Activated B cell treated with CpG ODN at 0.5 μM for 24 hours (primary cell): ENCODE measurements around the gene KRTAP4-6. TPM values are rescaled to one million over a fixed set of nuclear protein-coding genes. Genes with fewer than 3 reads are reported as not detected.
"Not testable (repeated sequence)": the region's sequence is repeated elsewhere in the genome, so short reads cannot be mapped to it uniquely, and the experiment has no call there.

Experiments used
- ATAC-seq: fragments of 200-7000 bp; cut with Tn5 transposase; one replicate; pipeline ENCODE4 v1.10.0; 2021; ENCODE audit warnings: low read depth, mild to moderate bottlenecking, moderate library complexity
- CTCF ChIA-PET: fragments of 350-600 bp; sonication (Branson Sonifier 250); formaldehyde crosslinking; loops from one replicate; lab custom pipeline; 2021; ENCODE audit warnings: antibody characterized with exemption; lab: Charles Lee
- POLR2A ChIA-PET: fragments of 350-600 bp; sonication (Branson Sonifier 250); formaldehyde crosslinking; loops from one replicate; lab custom pipeline; 2021; ENCODE audit warnings: antibody characterized with exemption; lab: Charles Lee
- DNase-seq: peaks from one replicate; pipeline ENCODE4 v3.0.0; 2022
- H3K27ac Mint-ChIP-seq: one replicate; pipeline ENCODE4 v1.8.0; 2020; ENCODE audit warnings: mixed read lengths
- H3K27me3 Mint-ChIP-seq: one replicate; pipeline ENCODE4 v1.8.0; 2021; ENCODE audit warnings: mixed read lengths
- H3K36me3 Mint-ChIP-seq: one replicate; pipeline ENCODE4 v1.8.0; 2021; ENCODE audit warnings: low read depth, mixed read lengths
- H3K4me1 Mint-ChIP-seq: one replicate; pipeline ENCODE4 v1.8.0; 2021; ENCODE audit warnings: mixed read lengths
- H3K4me3 Mint-ChIP-seq: one replicate; pipeline ENCODE4 v1.8.0; 2020; ENCODE audit warnings: mild to moderate bottlenecking, mixed read lengths
- H3K9me3 Mint-ChIP-seq: one replicate; pipeline ENCODE4 v1.8.0; 2020; ENCODE audit warnings: mixed read lengths
- CTCF ChIP-seq: fragments of 200-600 bp; IDR thresholded peaks from one replicate; pipeline ENCODE4 v1.8.0; 2022; ENCODE audit warnings: antibody characterized with exemption, mild to moderate bottlenecking
- intact Hi-C: fragments of 100-400 bp; cut with micrococcal nuclease; formaldehyde crosslinking; loops from one replicate; pipeline ENCODE4 v1.15.1; 2024
- total RNA-seq: library from RNA; stranded (reverse); gene quantifications from 2 replicates; pipeline ENCODE4 v1.2.3, GENCODE V29; 2022

KRTAP4-6 gene
- total RNA-seq, 1 donor from 2014 or later = not detected

- H3K27me3 Mint-ChIP-seq = peaks cover 10% of the 10 kb centered on the region
- no peaks in the 10 kb centered on the region for H3K36me3 Mint-ChIP-seq
- no peak overlapping the region for H3K27ac Mint-ChIP-seq
- no peak for TF ChIP-seq CTCF
- ATAC-seq = no peak
- no peak for DNase-seq
- POLR2A ChIA-PET = no interaction called here
- H3K4me1 Mint-ChIP-seq = peaks cover 23% of the 10 kb centered on the region
- H3K4me3 Mint-ChIP-seq = no peak overlapping the region
- intact Hi-C loops = no loop called here
- H3K9me3 Mint-ChIP-seq = no peaks in the 10 kb centered on the region
- CTCF ChIA-PET = no interaction called here
Observed at GRCh38 chr17:41171886-41172285, 31.5 kb upstream of the KRTAP4-6 start.

- POLR2A ChIA-PET = no interaction called here
- Mint-ChIP-seq H3K4me3 (no peak within 1 kb of the TSS), H3K4me1 (no peaks in the 10 kb centered on the region), H3K36me3 (no peaks in the 10 kb centered on the region), H3K9me3 (no peaks in the 10 kb centered on the region), H3K27ac (no peak within 1 kb of the TSS), H3K27me3 (peaks cover 8% of the 10 kb centered on the region)
- DNase-seq (no peak), ATAC-seq (no peak)
- CTCF ChIA-PET = no interaction called here
- intact Hi-C loops = no loop called here
- TF ChIP-seq CTCF = no peak
Observed at GRCh38 chr17:41168121-41168520, 27.8 kb upstream of the KRTAP4-6 start, which contains the start of gene KRTAP4-3. Gene KRTAP4-3, minus strand, starts transcription at chr17:41168221. Its CDS starts 49 bp downstream, at chr17:41168172.

GRCh38 chr17:41167561-41167960 lies 27.2 kb upstream of the KRTAP4-6 start:
- intact Hi-C loops = no loop called here
- no peaks in the 10 kb centered on the region for H3K9me3 Mint-ChIP-seq
- DNase-seq (no peak), ATAC-seq (no peak)
- H3K36me3 Mint-ChIP-seq = no peaks in the 10 kb centered on the region
- ChIA-PET POLR2A (no interaction called here), CTCF (no interaction called here)
- H3K4me3 Mint-ChIP-seq = no peak overlapping the region
- H3K27ac Mint-ChIP-seq = no peak overlapping the region
- TF ChIP-seq CTCF = no peak
- no peaks in the 10 kb centered on the region for H3K4me1 Mint-ChIP-seq
- H3K27me3 Mint-ChIP-seq = peaks cover 4% of the 10 kb centered on the region

GRCh38 chr17:41163828-41164227 lies 23.5 kb upstream of the KRTAP4-6 start:
- CTCF ChIA-PET = no interaction called here
- TF ChIP-seq CTCF = no peak

GRCh38 chr17:41160648-41161047 lies 20.3 kb upstream of the KRTAP4-6 start, which contains the start of gene KRTAP4-4:
Gene KRTAP4-4, minus strand, starts transcription at chr17:41160748. Its CDS starts 57 bp downstream, at chr17:41160691.
- H3K4me1 Mint-ChIP-seq = no peaks in the 10 kb centered on the region
- CTCF ChIA-PET = no interaction called here
- no peak within 1 kb of the TSS for H3K27ac Mint-ChIP-seq
- ATAC-seq = no peak
- peaks cover 26% of the 10 kb centered on the region for H3K27me3 Mint-ChIP-seq
- H3K9me3 Mint-ChIP-seq = no peaks in the 10 kb centered on the region
- H3K4me3 Mint-ChIP-seq = no peak within 1 kb of the TSS
- H3K36me3 Mint-ChIP-seq = no peaks in the 10 kb centered on the region
- intact Hi-C loops = no loop called here
- no peak for DNase-seq
- POLR2A ChIA-PET = no interaction called here
- no peak for TF ChIP-seq CTCF

More at GRCh38 chr17:41163828-41164227, 23.5 kb upstream of the KRTAP4-6 start:
- intact Hi-C loops = no loop called here
- H3K27ac Mint-ChIP-seq = no peak overlapping the region
- POLR2A ChIA-PET = no interaction called here
- no peak overlapping the region for H3K4me3 Mint-ChIP-seq
- ATAC-seq (no peak), DNase-seq (no peak)
- H3K4me1 Mint-ChIP-seq = no peaks in the 10 kb centered on the region
- no peaks in the 10 kb centered on the region for H3K9me3 Mint-ChIP-seq
- no peaks in the 10 kb centered on the region for H3K36me3 Mint-ChIP-seq
- H3K27me3 Mint-ChIP-seq = peaks cover 11% of the 10 kb centered on the region

GRCh38 chr17:41160190-41160589 lies 19.8 kb upstream of the KRTAP4-6 start:
- POLR2A ChIA-PET, H3K27ac Mint-ChIP-seq, ATAC-seq, intact Hi-C loops, DNase-seq, H3K9me3 Mint-ChIP-seq, H3K36me3 Mint-ChIP-seq, H3K4me1 Mint-ChIP-seq, H3K4me3 Mint-ChIP-seq, CTCF ChIA-PET: not testable (repeated sequence)
- peaks cover 28% of the 10 kb centered on the region for H3K27me3 Mint-ChIP-seq
